Left ventricle myocardium inferior (tissue), 1 donor: ENCODE results near the gene TOPORS. TPM values are rescaled to one million over a fixed set of nuclear protein-coding genes. Genes with fewer than 3 reads are reported as not detected.
A peak's percentile ranks its signal among the peaks of the same experiment; 100 is the strongest.

Experiments
- DNase-seq: peaks from one replicate; pipeline ENCODE4 v3.0.0-alpha.2; 2020
- H3K27ac ChIP-seq: fragments of 200-600 bp; replicated peaks from 2 replicates; pipeline ENCODE4 v1.8.0; 2021
- H3K27me3 ChIP-seq: fragments of 200-600 bp; 2 replicates; pipeline ENCODE4 v1.8.0; 2021; ENCODE audit warnings: low read depth
- H3K36me3 ChIP-seq: fragments of 200-600 bp; 2 replicates; pipeline ENCODE4 v1.8.0; 2021
- H3K4me1 ChIP-seq: fragments of 200-600 bp; 2 replicates; pipeline ENCODE4 v1.8.0; 2021
- H3K4me3 ChIP-seq: fragments of 200-600 bp; 2 replicates; pipeline ENCODE4 v1.8.0; 2021; ENCODE audit warnings: mild to moderate bottlenecking, moderate library complexity
- H3K9me3 ChIP-seq: fragments of 200-600 bp; replicated peaks from 2 replicates; pipeline ENCODE4 v1.8.0; 2021
- intact Hi-C: fragments of 100-400 bp; cut with micrococcal nuclease; formaldehyde crosslinking; loops from one replicate; pipeline ENCODE4 v1.11.0; 2022
- total RNA-seq: library from RNA; stranded (reverse); fragmentation: NEBNext Ultra II Directional; extraction: Animal tissue kit (Norgen Biotek cat#: 25700); gene quantifications from one replicate; pipeline ENCODE4 v1.2.1, GENCODE V29; 2021
- TF ChIP-seq, protein P1 (sequence below): fragments of 200-600 bp; IDR thresholded peaks from 2 replicates; pipeline ENCODE4 v1.8.0; 2021; ENCODE audit warnings: antibody characterized with exemption, mild to moderate bottlenecking, borderline replicate concordance
- donor health status: DM: no; HTN: yes; CAD: no; lungs with severe emphysema.

The TOPORS gene
- total RNA-seq, 1 donor from 2014 or later, result 8.4 TPM

DNA sequence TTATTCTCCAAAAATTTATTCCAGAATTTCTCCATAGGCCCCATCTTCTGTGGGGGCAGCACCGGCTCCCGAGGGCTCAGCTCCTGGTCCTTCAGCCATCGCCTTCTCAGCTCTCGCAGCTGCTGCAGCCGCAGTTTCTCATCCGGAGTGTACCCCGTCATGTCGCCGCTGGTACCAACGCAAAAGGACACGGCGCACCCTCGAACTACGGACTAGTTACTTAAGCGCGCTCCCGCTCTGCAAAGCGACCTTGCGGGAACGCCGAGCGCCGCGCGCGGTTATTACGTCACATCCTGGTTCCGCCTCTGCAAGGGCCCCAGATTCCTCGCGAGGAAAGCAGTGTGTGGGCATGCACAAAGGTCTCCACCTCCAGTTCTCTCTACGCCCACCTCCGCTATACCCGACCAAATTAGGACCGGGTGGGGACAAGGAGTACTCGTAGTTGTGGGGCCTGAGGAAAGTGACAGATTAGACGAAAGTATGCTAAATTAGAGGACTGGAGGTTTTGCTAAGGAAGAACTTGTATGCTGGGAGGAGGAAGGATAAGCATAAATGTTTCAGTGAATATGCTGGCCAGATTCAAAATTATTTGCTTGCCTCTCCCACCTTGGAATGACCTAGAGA, 20.6 kb upstream of the TOPORS start, which contains the start of gene NDUFB6:
NDUFB6 (minus strand) TSS at position 260 of the 624 bp plus-strand sequence; CDS start at position 161, 99 bp downstream.
- peaks cover 39% of the 10 kb centered on the region for H3K4me1 ChIP-seq
- no peaks in the 10 kb centered on the region for H3K9me3 ChIP-seq
- peak within 1 kb of the TSS; percentile 80 for H3K4me3 ChIP-seq
- DNase-seq, result peak; percentile 95
- H3K27ac ChIP-seq, result peak within 1 kb of the TSS; percentile 93
- TF ChIP-seq, protein P1, sequence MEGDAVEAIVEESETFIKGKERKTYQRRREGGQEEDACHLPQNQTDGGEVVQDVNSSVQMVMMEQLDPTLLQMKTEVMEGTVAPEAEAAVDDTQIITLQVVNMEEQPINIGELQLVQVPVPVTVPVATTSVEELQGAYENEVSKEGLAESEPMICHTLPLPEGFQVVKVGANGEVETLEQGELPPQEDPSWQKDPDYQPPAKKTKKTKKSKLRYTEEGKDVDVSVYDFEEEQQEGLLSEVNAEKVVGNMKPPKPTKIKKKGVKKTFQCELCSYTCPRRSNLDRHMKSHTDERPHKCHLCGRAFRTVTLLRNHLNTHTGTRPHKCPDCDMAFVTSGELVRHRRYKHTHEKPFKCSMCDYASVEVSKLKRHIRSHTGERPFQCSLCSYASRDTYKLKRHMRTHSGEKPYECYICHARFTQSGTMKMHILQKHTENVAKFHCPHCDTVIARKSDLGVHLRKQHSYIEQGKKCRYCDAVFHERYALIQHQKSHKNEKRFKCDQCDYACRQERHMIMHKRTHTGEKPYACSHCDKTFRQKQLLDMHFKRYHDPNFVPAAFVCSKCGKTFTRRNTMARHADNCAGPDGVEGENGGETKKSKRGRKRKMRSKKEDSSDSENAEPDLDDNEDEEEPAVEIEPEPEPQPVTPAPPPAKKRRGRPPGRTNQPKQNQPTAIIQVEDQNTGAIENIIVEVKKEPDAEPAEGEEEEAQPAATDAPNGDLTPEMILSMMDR, result no peak
- no peaks in the 10 kb centered on the region for H3K27me3 ChIP-seq
- H3K36me3 ChIP-seq, result peaks cover 3% of the 10 kb centered on the region
- intact Hi-C loops, result no loop called here

DNA sequence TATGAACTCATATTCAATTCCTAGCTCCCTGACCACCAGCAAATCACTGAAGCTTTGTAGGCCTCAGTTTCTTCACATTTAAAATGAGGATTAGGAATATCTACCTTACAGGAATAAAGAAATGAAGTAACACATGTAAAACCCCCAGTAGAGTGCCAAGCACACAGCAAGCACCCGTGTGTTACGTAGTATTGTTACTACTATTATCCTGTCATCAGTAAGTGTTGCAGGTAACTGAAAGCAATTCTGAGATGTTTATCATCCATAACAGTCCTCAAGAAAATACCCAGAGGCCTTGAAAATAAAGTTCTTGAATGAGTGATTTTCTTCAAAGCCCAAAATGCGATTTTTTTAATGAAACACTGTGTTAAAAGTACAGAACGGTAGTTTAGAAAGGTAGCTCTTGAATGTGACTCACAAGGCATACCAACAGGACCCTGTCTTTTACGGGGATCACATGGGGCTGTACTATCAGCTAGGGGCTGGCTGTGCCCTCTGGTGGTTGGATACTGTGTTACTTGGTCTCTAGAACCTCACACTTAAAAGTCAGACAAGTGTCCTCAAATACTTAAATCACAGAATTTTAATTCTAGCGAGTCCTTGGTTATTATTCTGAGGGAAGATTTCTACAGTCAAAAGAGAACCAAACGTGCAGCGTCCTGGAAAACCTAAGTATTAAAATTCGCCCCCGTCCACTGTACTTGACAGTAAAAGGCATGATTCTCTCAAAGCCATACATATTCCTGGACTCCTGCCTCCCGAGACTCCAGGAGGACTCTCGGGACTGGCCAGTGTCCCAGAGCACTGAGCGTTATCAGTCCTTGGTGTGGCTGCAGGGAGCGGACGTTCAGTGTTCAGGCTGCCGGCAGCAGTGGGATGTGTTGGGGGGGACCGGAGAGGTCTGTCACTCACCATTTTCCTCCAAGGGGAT, 19.8 kb upstream of the TOPORS start:
- Histone ChIP-seq H3K4me3 (peak overlapping the region; percentile 80), H3K9me3 (no peaks in the 10 kb centered on the region), H3K27ac (peak overlapping the region; percentile 93), H3K4me1 (peaks cover 39% of the 10 kb centered on the region), H3K36me3 (peaks cover 11% of the 10 kb centered on the region), H3K27me3 (no peaks in the 10 kb centered on the region)
- TF ChIP-seq, protein P1, result peak; percentile 64
- intact Hi-C loops, result no loop called here
- peak; percentile 58 for DNase-seq

DNA sequence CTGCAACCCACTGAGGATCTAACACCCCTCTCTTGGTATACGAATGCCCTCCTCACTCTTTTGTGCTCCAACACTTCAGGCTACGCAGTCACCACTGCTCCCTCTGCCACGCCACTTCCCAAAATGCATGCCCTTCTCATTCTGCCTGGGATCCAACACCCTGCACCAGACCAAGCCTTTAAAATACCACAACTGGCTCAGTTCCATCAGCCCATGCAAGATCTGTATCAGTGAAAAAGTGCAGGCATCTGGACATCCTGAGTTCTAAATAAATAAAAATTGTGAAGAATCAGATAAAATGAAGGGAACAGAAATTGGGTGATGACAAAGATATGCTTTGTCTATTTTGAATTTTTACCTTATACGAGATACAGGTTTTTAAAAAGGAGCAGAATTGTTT, 17.9 kb upstream of the TOPORS start:
- TF ChIP-seq, protein P1, result no peak
- intact Hi-C loops, result no loop called here

DNA sequence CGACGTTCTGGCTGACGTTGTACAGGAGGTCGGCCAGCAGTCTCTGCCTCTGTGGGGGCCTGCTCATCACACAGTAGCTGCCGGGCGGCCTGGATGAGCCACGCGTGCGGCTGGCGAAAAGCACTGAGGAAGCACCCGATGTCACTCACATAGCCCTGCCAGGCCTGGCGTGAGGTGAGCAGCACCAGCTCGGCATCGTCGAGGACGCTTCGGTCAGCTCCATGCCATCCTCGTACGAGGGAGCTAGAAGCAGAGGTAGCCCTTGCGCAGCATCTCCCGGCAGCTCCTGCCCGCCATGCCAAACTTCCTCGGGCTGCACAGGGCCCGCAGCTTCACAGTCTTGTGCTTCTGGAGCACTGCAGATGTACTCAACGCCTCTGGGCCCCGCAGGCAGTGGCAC, 14.4 kb upstream of the TOPORS start:
- intact Hi-C loops, result no loop called here
- Histone ChIP-seq H3K36me3 (peaks cover 38% of the 10 kb centered on the region), H3K27me3 (no peaks in the 10 kb centered on the region), H3K4me3 (no peak overlapping the region), H3K4me1 (peaks cover 48% of the 10 kb centered on the region), H3K9me3 (no peaks in the 10 kb centered on the region), H3K27ac (no peak overlapping the region)
- TF ChIP-seq, protein P1, result no peak
- DNase-seq, result no peak

More for the DNA sequence above, 17.9 kb upstream of the TOPORS start:
- no peaks in the 10 kb centered on the region for H3K27me3 ChIP-seq
- peaks cover 39% of the 10 kb centered on the region for H3K4me1 ChIP-seq
- no peak overlapping the region for H3K27ac ChIP-seq
- no peak overlapping the region for H3K4me3 ChIP-seq
- DNase-seq, result no peak
- no peaks in the 10 kb centered on the region for H3K9me3 ChIP-seq
- peaks cover 30% of the 10 kb centered on the region for H3K36me3 ChIP-seq

DNA sequence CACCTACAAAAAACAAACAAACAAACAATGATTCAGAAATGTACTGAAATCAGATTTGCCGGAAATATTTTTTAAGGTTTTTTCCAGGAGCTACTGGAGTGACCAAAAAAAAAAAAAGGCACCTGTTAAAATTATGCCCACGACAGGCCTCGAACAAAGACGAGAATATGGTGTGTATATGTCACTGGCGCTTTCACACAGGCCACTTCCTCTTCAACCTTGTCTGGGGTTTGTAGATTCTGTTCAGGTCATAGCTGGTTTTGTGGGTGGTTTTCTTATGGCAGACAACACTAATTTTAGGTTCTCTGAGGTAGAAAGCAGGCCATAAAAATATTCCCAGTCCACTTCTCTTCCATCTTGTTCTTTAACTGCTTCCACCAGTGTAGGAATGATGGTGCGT, 13.6 kb upstream of the TOPORS start:
- TF ChIP-seq, protein P1, result no peak
- no peak overlapping the region for H3K4me3 ChIP-seq
- H3K9me3 ChIP-seq, result no peaks in the 10 kb centered on the region
- intact Hi-C loops, result no loop called here
- DNase-seq, result no peak
- H3K27me3 ChIP-seq, result no peaks in the 10 kb centered on the region
- H3K36me3 ChIP-seq, result peaks cover 38% of the 10 kb centered on the region
- H3K4me1 ChIP-seq, result peaks cover 40% of the 10 kb centered on the region
- no peak overlapping the region for H3K27ac ChIP-seq
